GM12878 (cell line): ENCODE results near the gene BMAL1. TPM values are rescaled to one million over a fixed set of nuclear protein-coding genes. Genes with fewer than 3 reads are reported as not detected.
A peak's percentile ranks its signal among the peaks of the same experiment; 100 is the strongest.

Experiments
- BRCA1 ChIP-seq: IDR thresholded peaks from 2 replicates; pipeline ENCODE4 v1.6.1; 2011; ENCODE audit warnings: low read depth, low read length, improper control_type of control experiment
- CBX3 ChIP-seq: fragments of 200-600 bp; sonication (generic); IDR thresholded peaks from 2 replicates; pipeline ENCODE4 v1.6.1; 2016; ENCODE audit warnings: low read depth, borderline replicate concordance
- CBX5 ChIP-seq: sonication (generic); IDR thresholded peaks from 2 replicates; pipeline ENCODE4 v1.6.1; 2016; ENCODE audit warnings: low read depth, moderate library complexity, mild to moderate bottlenecking, inconsistent platforms
- CEBPB ChIP-seq, 2 experiments: fragments of 150-350 bp in 1 of 2; IDR thresholded peaks; 2 replicates each; pipeline ENCODE4 v1.6.1; 2012 to 2014; ENCODE audit warnings: low read depth in 2 of 2, low read length in 2 of 2, borderline replicate concordance in 1 of 2, inconsistent platforms in 1 of 2
- DPF2 ChIP-seq: fragments of 450-650 bp; IDR thresholded peaks from 2 replicates; pipeline ENCODE4 v1.6.1; 2017; ENCODE audit warnings: mild to moderate bottlenecking
- EGR1 ChIP-seq, 2 experiments: IDR thresholded peaks; 1 replicate in 1 of 2; 2 replicates in 1 of 2; pipeline ENCODE4 v1.6.1; 2011 to 2012; ENCODE audit warnings: low read depth in 2 of 2, low read length in 2 of 2, borderline replicate concordance in 1 of 2, mild to moderate bottlenecking in 1 of 2, moderate library complexity in 1 of 2
- EP300 ChIP-seq, 2 experiments: fragments of 150-350 bp in 1 of 2; IDR thresholded peaks; 2 replicates each; pipeline ENCODE4 v1.6.1; 2011 to 2012; ENCODE audit warnings: low read depth in 2 of 2, low read length in 2 of 2, borderline replicate concordance in 1 of 2, improper control_type of control experiment in 1 of 2, inconsistent platforms in 1 of 2; ENCODE audit not compliant: control insufficient read depth in 1 of 2
- HCFC1 ChIP-seq: fragments of 150-350 bp; IDR thresholded peaks from 2 replicates; pipeline ENCODE4 v1.6.1; 2014; ENCODE audit warnings: low read length
- KLF5 ChIP-seq: fragments of 450-650 bp; IDR thresholded peaks from 2 replicates; pipeline ENCODE4 v1.6.1; 2014; ENCODE audit warnings: mild to moderate bottlenecking; ENCODE audit not compliant: partially characterized antibody
- NR2F1 ChIP-seq: fragments of 450-650 bp; conservative IDR thresholded peaks from 2 replicates; pipeline ENCODE4 v1.6.1; 2017; ENCODE audit warnings: mild to moderate bottlenecking
- NRF1 ChIP-seq: conservative IDR thresholded peaks from 2 replicates; pipeline ENCODE4 v1.6.1; 2011; ENCODE audit warnings: mild to moderate bottlenecking, low read depth, low read length, improper control_type of control experiment
- SMC3 ChIP-seq: IDR thresholded peaks from 2 replicates; pipeline ENCODE4 v1.6.1; 2011; ENCODE audit warnings: low read length, improper control_type of control experiment, borderline replicate concordance
- polyA plus RNA-seq, 11 experiments: library from polyadenylated mRNA; depleted of rRNA in 4 of 11; unstranded in 6 of 11; stranded (reverse) in 5 of 11; fragments of >200 nt; fragmentation: Nextera tagmentation in 4 of 11; fragmentation: Illumina TruSeq in 1 of 11; extraction: Ambion mirVana in 4 of 11; extraction: Trizol in 1 of 11; gene quantifications; 1 replicate in 1 of 11; 2 replicates in 10 of 11; pipeline versions ENCODE4 v1.2.1 to v1.2.3, GENCODE V29; 2011 to 2016; ENCODE audit warnings: inconsistent platforms in 2 of 11, missing spikeins in 2 of 11, low read depth in 1 of 11
- total RNA-seq, 4 experiments: library from RNA; depleted of rRNA in 3 of 4; stranded (reverse); fragments of >200 nt in 3 of 4; fragmentation: Illumina TruSeq in 1 of 4; extraction: Trizol in 1 of 4; gene quantifications; 2 replicates each; pipeline versions ENCODE4 v1.2.1 to v1.2.3, GENCODE V29; 2013 to 2021
- TF ChIP-seq, protein P1 (sequence below): fragments of 450-650 bp; IDR thresholded peaks from 2 replicates; pipeline ENCODE4 v1.6.1; 2016; ENCODE audit warnings: mild to moderate bottlenecking, moderate library complexity, borderline replicate concordance
- TF ChIP-seq, protein P2 (sequence below): fragments of 450-650 bp; IDR thresholded peaks from 2 replicates; pipeline ENCODE4 v1.6.1; 2017; ENCODE audit warnings: mild to moderate bottlenecking, low read depth, inconsistent platforms; ENCODE audit not compliant: poor library complexity, severe bottlenecking
- TF ChIP-seq, protein P3 (sequence below): IDR thresholded peaks from 2 replicates; pipeline ENCODE4 v1.6.1; 2012; ENCODE audit warnings: low read length, inconsistent platforms
- TF ChIP-seq, protein P4 (sequence below): IDR thresholded peaks from 2 replicates; pipeline ENCODE4 v1.6.1; 2011; ENCODE audit warnings: low read depth, low read length, improper control_type of control experiment, borderline replicate concordance
- TF ChIP-seq, protein P5 (sequence below): fragments of 450-650 bp; IDR thresholded peaks from 2 replicates; pipeline ENCODE4 v1.6.1; 2014; ENCODE audit warnings: mild to moderate bottlenecking
- TF ChIP-seq, protein P6 (sequence below): fragments of 450-650 bp; conservative IDR thresholded peaks from 2 replicates; pipeline ENCODE4 v1.6.1; 2017; ENCODE audit warnings: mild to moderate bottlenecking, moderate library complexity

Gene BMAL1
- total and polyA plus RNA-seq, 10 of the 15 experiments (the other 5 are each of a cell fraction or from before 2014, with no cell fraction given): 3.5 to 40.6 (median 13.6) TPM

DNA sequence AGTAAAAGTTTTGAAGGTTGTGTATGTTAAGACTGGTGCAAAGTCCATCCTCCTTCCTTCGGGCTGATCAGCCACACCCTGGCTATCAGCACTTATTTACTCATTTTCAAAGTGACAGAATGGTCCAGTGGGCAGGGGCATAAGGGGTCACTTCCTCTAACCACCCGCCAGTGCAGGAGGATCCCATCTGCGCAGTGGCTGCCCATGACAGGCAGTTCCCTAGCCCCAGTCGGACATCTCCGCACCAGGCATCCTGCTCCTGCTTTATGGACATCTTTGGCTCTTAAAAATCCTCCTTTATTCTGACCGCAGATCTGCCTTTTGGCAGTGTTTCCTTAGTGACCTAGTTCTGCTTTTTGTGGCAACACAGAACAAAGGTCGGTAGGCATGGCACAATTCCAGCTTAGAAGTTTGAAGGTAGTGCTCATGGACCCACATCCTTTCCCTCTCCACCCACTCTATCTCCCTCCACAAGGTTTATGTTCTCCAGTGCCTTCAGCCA lies 55.9 kb downstream of the BMAL1 start (continued):
- TF ChIP-seq SMC3: no peak
- peak; percentile 87 for TF ChIP-seq NR2F1
- TF ChIP-seq, protein P1, sequence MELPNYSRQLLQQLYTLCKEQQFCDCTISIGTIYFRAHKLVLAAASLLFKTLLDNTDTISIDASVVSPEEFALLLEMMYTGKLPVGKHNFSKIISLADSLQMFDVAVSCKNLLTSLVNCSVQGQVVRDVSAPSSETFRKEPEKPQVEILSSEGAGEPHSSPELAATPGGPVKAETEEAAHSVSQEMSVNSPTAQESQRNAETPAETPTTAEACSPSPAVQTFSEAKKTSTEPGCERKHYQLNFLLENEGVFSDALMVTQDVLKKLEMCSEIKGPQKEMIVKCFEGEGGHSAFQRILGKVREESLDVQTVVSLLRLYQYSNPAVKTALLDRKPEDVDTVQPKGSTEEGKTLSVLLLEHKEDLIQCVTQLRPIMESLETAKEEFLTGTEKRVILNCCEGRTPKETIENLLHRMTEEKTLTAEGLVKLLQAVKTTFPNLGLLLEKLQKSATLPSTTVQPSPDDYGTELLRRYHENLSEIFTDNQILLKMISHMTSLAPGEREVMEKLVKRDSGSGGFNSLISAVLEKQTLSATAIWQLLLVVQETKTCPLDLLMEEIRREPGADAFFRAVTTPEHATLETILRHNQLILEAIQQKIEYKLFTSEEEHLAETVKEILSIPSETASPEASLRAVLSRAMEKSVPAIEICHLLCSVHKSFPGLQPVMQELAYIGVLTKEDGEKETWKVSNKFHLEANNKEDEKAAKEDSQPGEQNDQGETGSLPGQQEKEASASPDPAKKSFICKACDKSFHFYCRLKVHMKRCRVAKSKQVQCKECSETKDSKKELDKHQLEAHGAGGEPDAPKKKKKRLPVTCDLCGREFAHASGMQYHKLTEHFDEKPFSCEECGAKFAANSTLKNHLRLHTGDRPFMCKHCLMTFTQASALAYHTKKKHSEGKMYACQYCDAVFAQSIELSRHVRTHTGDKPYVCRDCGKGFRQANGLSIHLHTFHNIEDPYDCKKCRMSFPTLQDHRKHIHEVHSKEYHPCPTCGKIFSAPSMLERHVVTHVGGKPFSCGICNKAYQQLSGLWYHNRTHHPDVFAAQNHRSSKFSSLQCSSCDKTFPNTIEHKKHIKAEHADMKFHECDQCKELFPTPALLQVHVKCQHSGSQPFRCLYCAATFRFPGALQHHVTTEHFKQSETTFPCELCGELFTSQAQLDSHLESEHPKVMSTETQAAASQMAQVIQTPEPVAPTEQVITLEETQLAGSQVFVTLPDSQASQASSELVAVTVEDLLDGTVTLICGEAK: no peak
- TF ChIP-seq DPF2: peak; percentile 95; the same call in 1 of the 2 replicates
- TF ChIP-seq, protein P2, sequence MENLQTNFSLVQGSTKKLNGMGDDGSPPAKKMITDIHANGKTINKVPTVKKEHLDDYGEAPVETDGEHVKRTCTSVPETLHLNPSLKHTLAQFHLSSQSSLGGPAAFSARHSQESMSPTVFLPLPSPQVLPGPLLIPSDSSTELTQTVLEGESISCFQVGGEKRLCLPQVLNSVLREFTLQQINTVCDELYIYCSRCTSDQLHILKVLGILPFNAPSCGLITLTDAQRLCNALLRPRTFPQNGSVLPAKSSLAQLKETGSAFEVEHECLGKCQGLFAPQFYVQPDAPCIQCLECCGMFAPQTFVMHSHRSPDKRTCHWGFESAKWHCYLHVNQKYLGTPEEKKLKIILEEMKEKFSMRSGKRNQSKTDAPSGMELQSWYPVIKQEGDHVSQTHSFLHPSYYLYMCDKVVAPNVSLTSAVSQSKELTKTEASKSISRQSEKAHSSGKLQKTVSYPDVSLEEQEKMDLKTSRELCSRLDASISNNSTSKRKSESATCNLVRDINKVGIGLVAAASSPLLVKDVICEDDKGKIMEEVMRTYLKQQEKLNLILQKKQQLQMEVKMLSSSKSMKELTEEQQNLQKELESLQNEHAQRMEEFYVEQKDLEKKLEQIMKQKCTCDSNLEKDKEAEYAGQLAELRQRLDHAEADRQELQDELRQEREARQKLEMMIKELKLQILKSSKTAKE: peak; percentile 15
- TF ChIP-seq, protein P3, sequence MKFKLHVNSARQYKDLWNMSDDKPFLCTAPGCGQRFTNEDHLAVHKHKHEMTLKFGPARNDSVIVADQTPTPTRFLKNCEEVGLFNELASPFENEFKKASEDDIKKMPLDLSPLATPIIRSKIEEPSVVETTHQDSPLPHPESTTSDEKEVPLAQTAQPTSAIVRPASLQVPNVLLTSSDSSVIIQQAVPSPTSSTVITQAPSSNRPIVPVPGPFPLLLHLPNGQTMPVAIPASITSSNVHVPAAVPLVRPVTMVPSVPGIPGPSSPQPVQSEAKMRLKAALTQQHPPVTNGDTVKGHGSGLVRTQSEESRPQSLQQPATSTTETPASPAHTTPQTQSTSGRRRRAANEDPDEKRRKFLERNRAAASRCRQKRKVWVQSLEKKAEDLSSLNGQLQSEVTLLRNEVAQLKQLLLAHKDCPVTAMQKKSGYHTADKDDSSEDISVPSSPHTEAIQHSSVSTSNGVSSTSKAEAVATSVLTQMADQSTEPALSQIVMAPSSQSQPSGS: no peak
- TF ChIP-seq, protein P4, sequence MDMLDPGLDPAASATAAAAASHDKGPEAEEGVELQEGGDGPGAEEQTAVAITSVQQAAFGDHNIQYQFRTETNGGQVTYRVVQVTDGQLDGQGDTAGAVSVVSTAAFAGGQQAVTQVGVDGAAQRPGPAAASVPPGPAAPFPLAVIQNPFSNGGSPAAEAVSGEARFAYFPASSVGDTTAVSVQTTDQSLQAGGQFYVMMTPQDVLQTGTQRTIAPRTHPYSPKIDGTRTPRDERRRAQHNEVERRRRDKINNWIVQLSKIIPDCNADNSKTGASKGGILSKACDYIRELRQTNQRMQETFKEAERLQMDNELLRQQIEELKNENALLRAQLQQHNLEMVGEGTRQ: no peak
- TF ChIP-seq NRF1: no peak
- TF ChIP-seq CBX3: no peak
- no peak for TF ChIP-seq KLF5
- TF ChIP-seq, protein P5, sequence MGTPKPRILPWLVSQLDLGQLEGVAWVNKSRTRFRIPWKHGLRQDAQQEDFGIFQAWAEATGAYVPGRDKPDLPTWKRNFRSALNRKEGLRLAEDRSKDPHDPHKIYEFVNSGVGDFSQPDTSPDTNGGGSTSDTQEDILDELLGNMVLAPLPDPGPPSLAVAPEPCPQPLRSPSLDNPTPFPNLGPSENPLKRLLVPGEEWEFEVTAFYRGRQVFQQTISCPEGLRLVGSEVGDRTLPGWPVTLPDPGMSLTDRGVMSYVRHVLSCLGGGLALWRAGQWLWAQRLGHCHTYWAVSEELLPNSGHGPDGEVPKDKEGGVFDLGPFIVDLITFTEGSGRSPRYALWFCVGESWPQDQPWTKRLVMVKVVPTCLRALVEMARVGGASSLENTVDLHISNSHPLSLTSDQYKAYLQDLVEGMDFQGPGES: no peak
- no peak for TF ChIP-seq CEBPB (IDR thresholded peaks at IDR 0.05; ENCODE audit: borderline replicate concordance in 1 of 2, low read depth in 2 of 2, low read length in 2 of 2)
- TF ChIP-seq, protein P6, sequence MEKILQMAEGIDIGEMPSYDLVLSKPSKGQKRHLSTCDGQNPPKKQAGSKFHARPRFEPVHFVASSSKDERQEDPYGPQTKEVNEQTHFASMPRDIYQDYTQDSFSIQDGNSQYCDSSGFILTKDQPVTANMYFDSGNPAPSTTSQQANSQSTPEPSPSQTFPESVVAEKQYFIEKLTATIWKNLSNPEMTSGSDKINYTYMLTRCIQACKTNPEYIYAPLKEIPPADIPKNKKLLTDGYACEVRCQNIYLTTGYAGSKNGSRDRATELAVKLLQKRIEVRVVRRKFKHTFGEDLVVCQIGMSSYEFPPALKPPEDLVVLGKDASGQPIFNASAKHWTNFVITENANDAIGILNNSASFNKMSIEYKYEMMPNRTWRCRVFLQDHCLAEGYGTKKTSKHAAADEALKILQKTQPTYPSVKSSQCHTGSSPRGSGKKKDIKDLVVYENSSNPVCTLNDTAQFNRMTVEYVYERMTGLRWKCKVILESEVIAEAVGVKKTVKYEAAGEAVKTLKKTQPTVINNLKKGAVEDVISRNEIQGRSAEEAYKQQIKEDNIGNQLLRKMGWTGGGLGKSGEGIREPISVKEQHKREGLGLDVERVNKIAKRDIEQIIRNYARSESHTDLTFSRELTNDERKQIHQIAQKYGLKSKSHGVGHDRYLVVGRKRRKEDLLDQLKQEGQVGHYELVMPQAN: no peak
- no peak for TF ChIP-seq HCFC1
- no peak for TF ChIP-seq BRCA1
- no peak for TF ChIP-seq EP300 (IDR thresholded peaks at IDR 0.05; ENCODE audit: borderline replicate concordance in 1 of 2, control insufficient read depth in 1 of 2, low read depth in 2 of 2, low read length in 2 of 2)
- no peak for TF ChIP-seq EGR1 (IDR thresholded peaks at IDR 0.05; ENCODE audit: borderline replicate concordance in 1 of 2, low read depth in 2 of 2, low read length in 2 of 2)
- TF ChIP-seq CBX5: no peak
